ENCODE results near the gene PACS2.

- TF ChIP-seq CTCF (IDR thresholded peaks at IDR 0.05): no peak
- no peak for TF ChIP-seq POLR2AphosphoS5 (IDR thresholded peaks at IDR 0.05; ENCODE audit: low read depth, low read length)
- no peak for TF ChIP-seq SIN3A (IDR thresholded peaks at IDR 0.05; ENCODE audit: borderline replicate concordance, insufficient read depth, low read depth, low read length)
- TF ChIP-seq REST (IDR thresholded peaks at IDR 0.05; ENCODE audit: insufficient read depth in 1 of 2, low read depth in 2 of 2, low read length in 1 of 2): no peak
- no peak for TF ChIP-seq TCF7L2 (IDR thresholded peaks at IDR 0.05; ENCODE audit: low read depth, low read length)
These were observed 106.6 kb downstream of the PACS2 start for GRCh38 chr14:105420974-105421674.
